Tibial nerve (tissue), 4 donors: ENCODE measurements around the gene NOS1.

Experiments
- EP300 ChIP-seq, 2 donors: sonication (generic); formaldehyde crosslinking; IDR thresholded peaks; one replicate each; pipeline ENCODE4 v1.6.1; 2017; ENCODE audit warnings: antibody characterized with exemption in 2 of 2, mild to moderate bottlenecking in 1 of 2
- POLR2A ChIP-seq, 2 donors: fragments of 450-650 bp; IDR thresholded peaks; one replicate each; pipeline ENCODE4 v1.6.1; 2017; ENCODE audit warnings: antibody characterized with exemption in 2 of 2, mild to moderate bottlenecking in 2 of 2, moderate library complexity in 2 of 2
- TF ChIP-seq, protein P1 (sequence below), 5 experiments: fragments of 200-600 bp in 3 of 5; fragments of 450-650 bp in 2 of 5; sonication (generic) in 3 of 5; IDR thresholded peaks; one replicate each; pipeline ENCODE4 v1.5.1; 2016 to 2019; ENCODE audit warnings: antibody characterized with exemption in 5 of 5, mild to moderate bottlenecking in 3 of 5, moderate library complexity in 2 of 5

DNA sequence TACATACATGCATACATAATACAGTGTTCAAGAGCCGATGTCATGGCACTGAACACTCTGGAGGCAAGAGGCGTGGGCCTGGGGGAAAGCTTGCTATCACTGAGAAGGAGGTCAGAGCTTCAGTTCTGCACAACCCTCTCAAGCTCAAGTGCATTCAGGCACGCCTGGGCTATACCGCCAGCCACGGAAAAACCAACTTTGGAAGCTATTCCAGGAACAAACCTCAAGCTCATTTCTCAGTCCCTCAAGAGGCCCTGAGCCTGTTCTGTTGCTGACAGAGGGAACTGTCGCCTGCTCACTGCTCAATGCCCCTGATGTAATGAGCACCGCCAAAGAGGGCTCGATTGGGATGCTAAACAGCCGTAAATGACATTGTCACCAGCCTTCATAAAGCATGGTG, 9.2 kb downstream of the NOS1 start:
- no peak for TF ChIP-seq EP300 (IDR thresholded peaks at IDR 0.05)
- TF ChIP-seq, protein P1, sequence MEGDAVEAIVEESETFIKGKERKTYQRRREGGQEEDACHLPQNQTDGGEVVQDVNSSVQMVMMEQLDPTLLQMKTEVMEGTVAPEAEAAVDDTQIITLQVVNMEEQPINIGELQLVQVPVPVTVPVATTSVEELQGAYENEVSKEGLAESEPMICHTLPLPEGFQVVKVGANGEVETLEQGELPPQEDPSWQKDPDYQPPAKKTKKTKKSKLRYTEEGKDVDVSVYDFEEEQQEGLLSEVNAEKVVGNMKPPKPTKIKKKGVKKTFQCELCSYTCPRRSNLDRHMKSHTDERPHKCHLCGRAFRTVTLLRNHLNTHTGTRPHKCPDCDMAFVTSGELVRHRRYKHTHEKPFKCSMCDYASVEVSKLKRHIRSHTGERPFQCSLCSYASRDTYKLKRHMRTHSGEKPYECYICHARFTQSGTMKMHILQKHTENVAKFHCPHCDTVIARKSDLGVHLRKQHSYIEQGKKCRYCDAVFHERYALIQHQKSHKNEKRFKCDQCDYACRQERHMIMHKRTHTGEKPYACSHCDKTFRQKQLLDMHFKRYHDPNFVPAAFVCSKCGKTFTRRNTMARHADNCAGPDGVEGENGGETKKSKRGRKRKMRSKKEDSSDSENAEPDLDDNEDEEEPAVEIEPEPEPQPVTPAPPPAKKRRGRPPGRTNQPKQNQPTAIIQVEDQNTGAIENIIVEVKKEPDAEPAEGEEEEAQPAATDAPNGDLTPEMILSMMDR (IDR thresholded peaks at IDR 0.05), result no peak
- TF ChIP-seq POLR2A (IDR thresholded peaks at IDR 0.05), result no peak
